GM19035 (cell line): ENCODE results near the gene COL5A2.

Experiments
- ATAC-seq: cut with Tn5 transposase; IDR thresholded peaks from one replicate; pipeline ENCODE4 v1.9.1; 2021; ENCODE audit not compliant: unreplicated experiment

COL5A2 gene

GRCh38 chr2:189178726-189179569 lies 613 bp downstream of the COL5A2 start:
- ATAC-seq = no peak

GRCh38 chr2:189178054-189178453 lies 1.5 kb downstream of the COL5A2 start:
- ATAC-seq = no peak

- no peak for ATAC-seq
Observed at GRCh38 chr2:189177251-189177840, 2.2 kb downstream of the COL5A2 start.

- ATAC-seq = no peak
Observed at GRCh38 chr2:189176516-189176915, 3.0 kb downstream of the COL5A2 start.

- no peak for ATAC-seq
Observed at GRCh38 chr2:189175869-189176433, 3.6 kb downstream of the COL5A2 start.

GRCh38 chr2:189171956-189172609 lies 7.5 kb downstream of the COL5A2 start:
- ATAC-seq = no peak

GRCh38 chr2:189168856-189169499 lies 10.6 kb downstream of the COL5A2 start:
- no peak for ATAC-seq

GRCh38 chr2:189165656-189166380 lies 13.7 kb downstream of the COL5A2 start:
- ATAC-seq = no peak

- no peak for ATAC-seq
Observed at GRCh38 chr2:189164746-189165145, 14.8 kb downstream of the COL5A2 start.

GRCh38 chr2:189163889-189164288 lies 15.7 kb downstream of the COL5A2 start:
- no peak for ATAC-seq

GRCh38 chr2:189162566-189162965 lies 17.0 kb downstream of the COL5A2 start:
- ATAC-seq = no peak

- no peak for ATAC-seq
Observed at GRCh38 chr2:189161894-189162293, 17.7 kb downstream of the COL5A2 start.

GRCh38 chr2:189159717-189160116 lies 19.8 kb downstream of the COL5A2 start:
- ATAC-seq = no peak

- no peak for ATAC-seq
Observed at GRCh38 chr2:189159273-189159672, 20.3 kb downstream of the COL5A2 start.

GRCh38 chr2:189157939-189158338 lies 21.6 kb downstream of the COL5A2 start:
- no peak for ATAC-seq

- no peak for ATAC-seq
Observed at GRCh38 chr2:189157456-189157855, 22.1 kb downstream of the COL5A2 start.

- no peak for ATAC-seq
Observed at GRCh38 chr2:189155795-189156194, 23.8 kb downstream of the COL5A2 start.

- no peak for ATAC-seq
Observed at GRCh38 chr2:189153619-189154018, 25.9 kb downstream of the COL5A2 start.

- no peak for ATAC-seq
Observed at GRCh38 chr2:189152483-189152882, 27.1 kb downstream of the COL5A2 start.

- ATAC-seq = no peak
Observed at GRCh38 chr2:189151906-189152305, 27.7 kb downstream of the COL5A2 start.

- no peak for ATAC-seq
Observed at GRCh38 chr2:189150033-189150432, 29.5 kb downstream of the COL5A2 start.
